Endodermal cell (in vitro differentiated cells): ENCODE data around the gene ZNF423. TPM values are rescaled to one million over a fixed set of nuclear protein-coding genes. Genes with fewer than 3 reads are reported as not detected.
A peak's percentile ranks its signal among the peaks of the same experiment; 100 is the strongest.

ENCODE experiments used
- DNase-seq: peaks from one replicate; pipeline ENCODE4 v3.0.0-alpha.2; 2017
- H3K27ac ChIP-seq: 2 replicates; pipeline ENCODE4 v1.5.1; 2013; ENCODE audit warnings: mild to moderate bottlenecking, low read depth, low read length, moderate library complexity
- H3K27me3 ChIP-seq: 2 replicates; pipeline ENCODE4 v1.6.1; 2013; ENCODE audit warnings: mild to moderate bottlenecking, low read length, moderate library complexity; ENCODE audit not compliant: insufficient read depth, control insufficient read depth, poor library complexity, severe bottlenecking
- H3K36me3 ChIP-seq: 2 replicates; pipeline ENCODE4 v1.7.0; 2013; ENCODE audit warnings: mild to moderate bottlenecking, low read length, moderate library complexity; ENCODE audit not compliant: control insufficient read depth, insufficient read depth
- H3K4me1 ChIP-seq: one replicate; pipeline ENCODE4 v1.7.0; 2013; ENCODE audit warnings: low read length; ENCODE audit not compliant: control insufficient read depth, insufficient read depth
- H3K4me3 ChIP-seq: 2 replicates; pipeline ENCODE4 v1.5.1; 2013; ENCODE audit warnings: mild to moderate bottlenecking, low read length, moderate library complexity
- H3K9ac ChIP-seq: 2 replicates; pipeline ENCODE4 v1.6.1; 2013; ENCODE audit warnings: mild to moderate bottlenecking, low read length, moderate library complexity; ENCODE audit not compliant: poor library complexity, severe bottlenecking; ENCODE audit errors: extremely low read depth
- H3K9me3 ChIP-seq: 2 replicates; pipeline ENCODE4 v1.6.1; 2013; ENCODE audit warnings: mild to moderate bottlenecking, low read length, moderate library complexity; ENCODE audit not compliant: control insufficient read depth
- H3K27ac Mint-ChIP-seq: 2 replicates; pipeline ENCODE4 v1.8.0; 2020; ENCODE audit warnings: mixed read lengths
- H3K27me3 Mint-ChIP-seq: 2 replicates; pipeline ENCODE4 v1.8.0; 2021; ENCODE audit warnings: mild to moderate bottlenecking, mixed read lengths; ENCODE audit not compliant: insufficient read depth
- H3K36me3 Mint-ChIP-seq: 2 replicates; pipeline ENCODE4 v1.8.0; 2020; ENCODE audit warnings: low read depth, mixed read lengths
- H3K4me1 Mint-ChIP-seq: 2 replicates; pipeline ENCODE4 v1.8.0; 2020; ENCODE audit warnings: mixed read lengths
- H3K4me3 Mint-ChIP-seq: 2 replicates; pipeline ENCODE4 v1.8.0; 2020; ENCODE audit warnings: mild to moderate bottlenecking, moderate library complexity, mixed read lengths
- H3K9me3 Mint-ChIP-seq: 2 replicates; pipeline ENCODE4 v1.8.0; 2020; ENCODE audit warnings: mild to moderate bottlenecking, mixed read lengths
- WGBS, 2 experiments: methylation state at CpG; one replicate each; pipeline versions ENCODE4 v1.1.5 to v1.1.7; 2013; ENCODE audit warnings: missing lambda C conversion rate in 2 of 2, mixed read lengths in 1 of 2; ENCODE audit not compliant: insufficient coverage in 1 of 2, insufficient read length in 1 of 2; 5-methylcytosine and 5-hydroxymethylcytosine counted together
- total RNA-seq, 2 donors: library from RNA; stranded (reverse); fragmentation: NEBNext Ultra II Directional in 1 of 2; extraction: Animal tissue kit (Norgen Biotek cat#: 25700) in 1 of 2; gene quantifications; 2 replicates in 1 of 2; 3 replicates in 1 of 2; pipeline ENCODE4 v1.2.1, GENCODE V29; 2021
- TF ChIP-seq, protein P1 (sequence below): fragments of 200-600 bp; sonication (generic); conservative IDR thresholded peaks from 2 replicates; pipeline ENCODE4 v1.5.0; 2021; ENCODE audit warnings: antibody characterized with exemption, mild to moderate bottlenecking

The ZNF423 gene
- total RNA-seq, 2 donors from 2014 or later: 30.3 to 41.9 TPM

DNA sequence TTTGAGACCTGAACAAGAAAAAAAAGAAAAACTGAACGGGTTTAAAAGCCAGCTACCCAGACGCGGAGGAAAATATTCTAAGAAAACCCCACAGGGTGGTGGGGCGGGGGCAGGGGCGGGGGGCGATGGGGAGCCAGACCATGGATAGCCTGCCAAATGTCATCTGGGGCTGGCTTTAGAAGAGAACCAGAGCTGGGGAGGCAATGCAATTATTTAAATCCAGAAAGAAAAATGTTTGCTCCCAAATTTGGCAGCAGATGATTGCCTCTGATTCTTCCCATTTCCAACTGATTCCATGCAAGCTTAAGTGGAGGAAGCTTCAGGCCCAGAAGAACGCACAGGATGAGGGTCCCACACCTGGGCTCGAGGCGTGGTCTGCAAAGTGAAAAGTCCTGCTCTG is 34.8 kb downstream of the ZNF423 start:
- Mint-ChIP-seq H3K9me3 (no peaks in the 10 kb centered on the region), H3K4me1 (peaks cover 32% of the 10 kb centered on the region), H3K4me3 (no peak overlapping the region), H3K36me3 (peaks cover 3% of the 10 kb centered on the region), H3K27ac (peak overlapping the region; percentile 77), H3K27me3 (no peaks in the 10 kb centered on the region)
- Histone ChIP-seq H3K4me3 (no peak overlapping the region), H3K27ac (peak overlapping the region; percentile 86), H3K4me1 (peaks cover 16% of the 10 kb centered on the region), H3K9me3 (no peaks in the 10 kb centered on the region), H3K9ac (no peak overlapping the region), H3K27me3 (no peaks in the 10 kb centered on the region), H3K36me3 (no peaks in the 10 kb centered on the region)
- 93 to 100% methylated on average over 2 to 9 of the region's 9 CpGs for WGBS, 2 experiments
- DNase-seq: no peak
- TF ChIP-seq, protein P1, sequence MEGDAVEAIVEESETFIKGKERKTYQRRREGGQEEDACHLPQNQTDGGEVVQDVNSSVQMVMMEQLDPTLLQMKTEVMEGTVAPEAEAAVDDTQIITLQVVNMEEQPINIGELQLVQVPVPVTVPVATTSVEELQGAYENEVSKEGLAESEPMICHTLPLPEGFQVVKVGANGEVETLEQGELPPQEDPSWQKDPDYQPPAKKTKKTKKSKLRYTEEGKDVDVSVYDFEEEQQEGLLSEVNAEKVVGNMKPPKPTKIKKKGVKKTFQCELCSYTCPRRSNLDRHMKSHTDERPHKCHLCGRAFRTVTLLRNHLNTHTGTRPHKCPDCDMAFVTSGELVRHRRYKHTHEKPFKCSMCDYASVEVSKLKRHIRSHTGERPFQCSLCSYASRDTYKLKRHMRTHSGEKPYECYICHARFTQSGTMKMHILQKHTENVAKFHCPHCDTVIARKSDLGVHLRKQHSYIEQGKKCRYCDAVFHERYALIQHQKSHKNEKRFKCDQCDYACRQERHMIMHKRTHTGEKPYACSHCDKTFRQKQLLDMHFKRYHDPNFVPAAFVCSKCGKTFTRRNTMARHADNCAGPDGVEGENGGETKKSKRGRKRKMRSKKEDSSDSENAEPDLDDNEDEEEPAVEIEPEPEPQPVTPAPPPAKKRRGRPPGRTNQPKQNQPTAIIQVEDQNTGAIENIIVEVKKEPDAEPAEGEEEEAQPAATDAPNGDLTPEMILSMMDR: no peak

DNA sequence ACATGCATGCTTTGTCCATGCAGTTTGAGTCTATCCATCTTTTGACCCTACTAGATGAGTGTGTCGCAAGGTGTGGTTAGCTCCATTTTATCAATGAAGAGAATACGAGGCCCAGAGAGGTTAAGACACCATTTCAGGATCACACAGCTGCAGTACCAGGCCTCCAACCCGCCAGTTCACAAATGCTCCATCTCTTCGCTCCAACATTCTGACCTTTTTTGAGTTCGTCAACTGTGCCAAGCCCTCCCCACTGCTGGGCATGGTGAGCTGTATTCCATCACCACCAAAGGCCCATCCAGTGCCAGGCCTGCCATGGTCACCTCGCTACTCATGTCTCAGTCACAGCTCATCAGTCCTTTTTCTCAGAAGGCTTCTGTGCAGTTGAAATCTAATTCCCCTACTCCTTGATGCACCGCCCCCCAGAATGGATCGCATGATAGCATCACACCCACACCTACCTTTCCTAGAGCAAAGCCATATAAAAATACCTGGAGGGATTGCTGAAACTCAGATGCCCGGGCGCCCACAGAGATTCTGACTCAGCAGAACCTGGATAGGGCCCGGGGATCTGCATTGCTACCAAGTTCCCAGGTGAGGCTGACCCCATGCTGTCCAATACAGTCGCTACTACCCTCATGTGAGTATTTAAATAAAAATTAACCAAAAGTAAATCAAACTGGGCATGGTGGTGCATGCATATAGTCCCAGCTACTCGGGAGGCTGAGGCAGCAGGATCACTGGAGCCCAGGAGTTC is 38.0 kb downstream of the ZNF423 start:
- H3K9me3 ChIP-seq: no peaks in the 10 kb centered on the region
- 90 to 95% methylated on average over 10 to 13 of the region's 13 CpGs for WGBS, 2 experiments
- no peak overlapping the region for H3K4me3 Mint-ChIP-seq
- H3K9me3 Mint-ChIP-seq: no peaks in the 10 kb centered on the region
- H3K4me3 ChIP-seq: no peak overlapping the region
- H3K27ac Mint-ChIP-seq: no peak overlapping the region
- peaks cover 3% of the 10 kb centered on the region for H3K36me3 Mint-ChIP-seq
- H3K4me1 ChIP-seq: peaks cover 11% of the 10 kb centered on the region
- H3K9ac ChIP-seq: no peak overlapping the region
- no peak overlapping the region for H3K27ac ChIP-seq
- TF ChIP-seq, protein P1: no peak
- H3K4me1 Mint-ChIP-seq: peaks cover 13% of the 10 kb centered on the region
- no peaks in the 10 kb centered on the region for H3K27me3 Mint-ChIP-seq
- no peaks in the 10 kb centered on the region for H3K27me3 ChIP-seq
- no peak for DNase-seq
- no peaks in the 10 kb centered on the region for H3K36me3 ChIP-seq

DNA sequence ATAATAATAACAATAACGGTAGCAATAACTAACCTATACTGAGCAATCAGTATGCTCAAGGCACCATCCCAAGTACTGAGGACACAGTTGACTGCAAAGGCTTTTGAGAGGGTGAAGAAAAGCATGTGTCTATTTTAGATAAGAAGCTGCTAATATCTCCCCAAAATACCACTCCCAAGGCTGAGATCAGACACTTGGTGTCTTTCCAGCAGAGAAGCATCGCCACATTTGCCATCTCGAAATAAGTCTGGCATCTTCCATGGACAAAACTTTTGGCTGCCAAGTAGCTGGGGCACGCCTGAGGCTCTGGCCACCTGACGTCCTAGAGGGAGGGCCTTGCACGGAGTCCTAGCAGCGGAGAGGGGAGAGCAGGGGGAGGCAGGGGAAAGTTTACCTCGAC is 39.0 kb downstream of the ZNF423 start:
- peaks cover 12% of the 10 kb centered on the region for H3K4me1 Mint-ChIP-seq
- WGBS, 2 experiments: 92 to 97% methylated on average over 4 to 8 of the region's 8 CpGs
- no peaks in the 10 kb centered on the region for H3K27me3 Mint-ChIP-seq

More for the DNA sequence above, 39.0 kb downstream of the ZNF423 start:
- H3K27ac Mint-ChIP-seq: no peak overlapping the region
- Histone ChIP-seq H3K9ac (no peak overlapping the region), H3K9me3 (no peaks in the 10 kb centered on the region), H3K36me3 (no peaks in the 10 kb centered on the region), H3K4me3 (no peak overlapping the region), H3K27me3 (no peaks in the 10 kb centered on the region), H3K4me1 (peaks cover 7% of the 10 kb centered on the region), H3K27ac (no peak overlapping the region)
- H3K9me3 Mint-ChIP-seq: no peaks in the 10 kb centered on the region
- H3K36me3 Mint-ChIP-seq: peaks cover 3% of the 10 kb centered on the region
- TF ChIP-seq, protein P1: no peak
- no peak for DNase-seq
- H3K4me3 Mint-ChIP-seq: no peak overlapping the region
